GM12875 (cell line): Measurements from ENCODE around the gene TCF7L2.

Experiments used
- H3K4me3 ChIP-seq: one replicate; pipeline ENCODE4 v1.5.1; 2011; ENCODE audit warnings: low read depth, low read length, control low read depth
- TF ChIP-seq, protein P1 (sequence below): IDR thresholded peaks from 2 replicates; pipeline ENCODE4 v1.5.1; 2011; ENCODE audit warnings: low read depth, mild to moderate bottlenecking, control low read depth, inconsistent platforms, low read length, moderate library complexity, borderline replicate concordance; ENCODE audit not compliant: insufficient read depth

The TCF7L2 gene

DNA sequence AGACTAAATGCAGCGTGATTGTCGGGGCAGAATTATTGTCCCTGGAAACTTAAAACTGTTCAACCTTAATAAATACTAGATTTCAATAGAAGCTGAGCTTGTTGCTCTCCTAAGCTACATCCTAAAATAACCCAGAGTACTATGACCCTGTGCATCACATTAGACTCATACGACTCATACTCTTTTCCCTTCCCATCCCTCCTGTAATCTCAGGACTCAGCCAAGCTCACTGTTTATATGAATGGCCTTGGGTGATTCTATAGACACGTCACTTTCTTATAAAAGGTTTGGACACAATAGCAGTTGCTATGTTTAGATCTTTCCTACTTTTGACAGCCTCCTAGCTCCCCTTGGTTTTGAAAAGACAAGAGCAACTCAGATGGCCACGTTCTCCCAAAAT, 17.2 kb downstream of the TCF7L2 start:
- TF ChIP-seq, protein P1, sequence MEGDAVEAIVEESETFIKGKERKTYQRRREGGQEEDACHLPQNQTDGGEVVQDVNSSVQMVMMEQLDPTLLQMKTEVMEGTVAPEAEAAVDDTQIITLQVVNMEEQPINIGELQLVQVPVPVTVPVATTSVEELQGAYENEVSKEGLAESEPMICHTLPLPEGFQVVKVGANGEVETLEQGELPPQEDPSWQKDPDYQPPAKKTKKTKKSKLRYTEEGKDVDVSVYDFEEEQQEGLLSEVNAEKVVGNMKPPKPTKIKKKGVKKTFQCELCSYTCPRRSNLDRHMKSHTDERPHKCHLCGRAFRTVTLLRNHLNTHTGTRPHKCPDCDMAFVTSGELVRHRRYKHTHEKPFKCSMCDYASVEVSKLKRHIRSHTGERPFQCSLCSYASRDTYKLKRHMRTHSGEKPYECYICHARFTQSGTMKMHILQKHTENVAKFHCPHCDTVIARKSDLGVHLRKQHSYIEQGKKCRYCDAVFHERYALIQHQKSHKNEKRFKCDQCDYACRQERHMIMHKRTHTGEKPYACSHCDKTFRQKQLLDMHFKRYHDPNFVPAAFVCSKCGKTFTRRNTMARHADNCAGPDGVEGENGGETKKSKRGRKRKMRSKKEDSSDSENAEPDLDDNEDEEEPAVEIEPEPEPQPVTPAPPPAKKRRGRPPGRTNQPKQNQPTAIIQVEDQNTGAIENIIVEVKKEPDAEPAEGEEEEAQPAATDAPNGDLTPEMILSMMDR = no peak

GRCh38 chr10:112969131-112969530, 19.1 kb downstream of the TCF7L2 start:
- no peak overlapping the region for H3K4me3 ChIP-seq
- TF ChIP-seq, protein P1 = no peak

More for the DNA sequence above, 17.2 kb downstream of the TCF7L2 start:
- no peak overlapping the region for H3K4me3 ChIP-seq

DNA sequence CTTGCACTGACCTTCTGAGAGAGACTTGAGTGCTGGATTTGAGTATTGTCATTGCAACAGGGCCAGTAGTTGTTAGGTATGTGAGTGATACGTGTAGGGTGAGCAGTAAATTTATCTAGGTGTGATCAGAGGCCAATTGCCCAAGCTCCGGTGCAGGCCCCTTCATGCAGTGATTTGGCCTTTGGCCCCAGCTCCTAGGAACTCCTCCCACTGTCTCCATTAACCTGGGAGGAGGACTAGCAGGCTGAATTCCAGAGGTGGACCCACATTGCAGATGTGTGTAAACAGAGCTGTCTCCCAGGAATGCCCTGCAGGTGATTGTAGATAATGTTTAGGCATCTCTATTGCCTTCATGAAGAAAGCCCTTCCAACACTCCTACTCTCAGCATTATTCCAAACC, 19.5 kb downstream of the TCF7L2 start:
- H3K4me3 ChIP-seq = no peak overlapping the region
- TF ChIP-seq, protein P1 = no peak

GRCh38 chr10:112970021-112970420, 20.0 kb downstream of the TCF7L2 start:
- TF ChIP-seq, protein P1 = no peak
- no peak overlapping the region for H3K4me3 ChIP-seq

DNA sequence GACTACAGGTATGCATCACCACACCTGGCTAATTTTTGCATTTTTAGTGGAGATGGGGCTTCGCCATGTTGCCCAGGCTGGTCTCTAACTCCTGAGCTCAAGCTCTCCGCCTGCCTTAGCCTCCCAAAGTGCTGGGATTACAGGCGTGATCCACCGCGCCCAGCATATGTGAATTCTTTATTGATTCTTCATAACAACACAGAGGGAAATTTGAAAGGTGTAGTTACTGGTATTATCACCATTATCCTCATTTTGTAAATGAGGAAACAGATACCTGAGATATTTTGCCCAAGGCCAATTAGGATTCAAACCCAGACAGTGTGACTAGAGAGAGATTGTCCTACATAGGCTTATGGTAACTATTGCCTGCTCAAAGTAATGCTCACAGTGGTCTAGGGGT, 22.6 kb downstream of the TCF7L2 start:
- H3K4me3 ChIP-seq = no peak overlapping the region
- TF ChIP-seq, protein P1 = no peak

DNA sequence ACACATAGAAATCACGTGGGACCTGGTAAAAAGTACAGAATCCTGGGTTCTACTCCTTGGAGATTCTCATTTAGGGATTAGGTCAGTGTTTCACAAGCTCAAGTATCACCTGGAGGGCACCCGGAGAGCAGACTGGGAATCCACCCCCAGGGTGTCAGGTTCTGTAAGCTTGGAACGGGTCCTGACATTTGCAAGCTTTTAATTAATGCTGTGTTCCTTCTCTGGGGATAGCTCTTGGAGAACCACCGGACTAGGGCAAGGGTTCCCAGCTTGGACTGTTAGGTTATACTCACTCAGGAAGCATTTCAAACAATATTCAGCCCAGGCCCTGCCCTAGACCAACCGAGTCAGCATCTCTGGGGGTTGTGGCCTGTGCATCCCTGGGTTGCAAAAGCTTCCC, 23.0 kb downstream of the TCF7L2 start:
- no peak overlapping the region for H3K4me3 ChIP-seq
- TF ChIP-seq, protein P1 = no peak

DNA sequence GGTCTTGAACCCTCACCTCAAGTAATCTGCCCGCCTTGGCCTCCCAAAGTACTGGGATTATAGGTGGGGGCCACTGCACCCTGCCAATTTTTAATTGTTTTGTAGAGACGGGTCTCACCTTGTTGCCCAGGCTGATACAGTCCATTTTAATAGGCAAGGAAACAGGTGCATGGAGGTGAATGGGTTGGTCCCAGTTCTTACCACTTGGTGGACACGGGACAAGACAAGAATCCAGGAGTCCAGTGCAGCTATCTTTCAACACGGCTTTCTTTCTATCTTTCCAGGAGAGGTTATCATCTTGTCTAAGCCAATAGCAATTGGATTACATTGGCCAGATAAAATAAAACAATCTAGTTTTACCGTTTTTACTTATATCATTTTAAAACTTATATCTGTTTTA, 23.8 kb downstream of the TCF7L2 start:
- TF ChIP-seq, protein P1 = no peak
- H3K4me3 ChIP-seq = no peak overlapping the region
